Measurements from ENCODE around the gene MTG2.
A peak's percentile ranks its signal among the peaks of the same experiment; 100 is the strongest.

MTG2 gene

GRCh38 chr20:62222972-62223371 lies 40.1 kb downstream of the MTG2 start:
- DNase-seq: no peak

- DNase-seq: no peak
These were observed 40.7 kb downstream of the MTG2 start for GRCh38 chr20:62223571-62223970.

GRCh38 chr20:62224113-62224855 lies 41.5 kb downstream of the MTG2 start:
- DNase-seq: no peak

- DNase-seq: no peak
These were observed 42.2 kb downstream of the MTG2 start for GRCh38 chr20:62225026-62225425.

GRCh38 chr20:62225820-62226635 lies 43.2 kb downstream of the MTG2 start:
- DNase-seq: no peak

DNA sequence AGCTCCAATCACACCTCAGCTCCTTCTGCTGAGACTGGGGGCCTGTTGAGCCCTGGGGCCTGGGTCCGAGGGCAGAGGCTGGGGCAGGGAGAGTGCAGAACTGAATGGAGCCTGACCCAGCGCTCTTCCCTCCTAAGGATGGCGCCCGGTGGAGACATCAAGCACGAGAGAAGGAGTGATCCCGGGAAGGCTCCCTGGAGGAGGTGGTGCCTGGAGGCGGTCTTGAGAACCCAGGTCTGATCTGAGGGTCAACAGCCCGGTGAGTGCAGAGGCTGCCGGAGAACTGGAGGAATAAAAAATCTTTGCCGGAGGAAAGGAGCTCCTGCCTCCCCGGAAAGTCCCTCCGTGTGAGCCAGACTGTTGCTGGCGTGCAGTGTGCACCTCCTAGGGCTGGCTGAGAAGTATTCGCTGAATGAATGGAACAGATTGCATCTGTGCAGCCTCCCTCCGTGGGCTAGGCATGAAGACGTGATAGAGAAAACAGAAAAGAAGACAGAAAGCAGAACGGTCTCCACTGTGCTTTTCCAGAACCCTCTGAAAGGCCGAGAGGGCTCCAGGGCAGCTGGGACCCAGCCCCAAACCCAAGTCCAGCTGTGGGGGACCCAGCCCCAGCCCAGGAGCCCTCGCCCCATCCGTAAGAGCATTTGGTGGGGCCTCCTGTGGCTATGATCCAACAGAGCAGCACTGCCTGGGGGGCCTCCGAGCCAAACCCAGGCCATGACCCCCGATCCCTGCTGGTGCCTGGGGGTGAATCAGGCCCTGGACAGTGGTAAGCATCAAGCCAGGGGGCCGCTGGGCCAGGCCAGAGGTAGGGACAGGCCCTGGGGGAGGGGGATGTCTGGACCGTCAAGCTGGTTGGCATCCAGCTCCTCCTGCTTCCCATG lies 44.1 kb downstream of the MTG2 start:
- DNase-seq: no peak

- DNase-seq: no peak
These were observed 44.8 kb downstream of the MTG2 start for GRCh38 chr20:62227591-62227976.

- DNase-seq: peak; percentile 32
These were observed 45.4 kb downstream of the MTG2 start for GRCh38 chr20:62227977-62228958.

DNA sequence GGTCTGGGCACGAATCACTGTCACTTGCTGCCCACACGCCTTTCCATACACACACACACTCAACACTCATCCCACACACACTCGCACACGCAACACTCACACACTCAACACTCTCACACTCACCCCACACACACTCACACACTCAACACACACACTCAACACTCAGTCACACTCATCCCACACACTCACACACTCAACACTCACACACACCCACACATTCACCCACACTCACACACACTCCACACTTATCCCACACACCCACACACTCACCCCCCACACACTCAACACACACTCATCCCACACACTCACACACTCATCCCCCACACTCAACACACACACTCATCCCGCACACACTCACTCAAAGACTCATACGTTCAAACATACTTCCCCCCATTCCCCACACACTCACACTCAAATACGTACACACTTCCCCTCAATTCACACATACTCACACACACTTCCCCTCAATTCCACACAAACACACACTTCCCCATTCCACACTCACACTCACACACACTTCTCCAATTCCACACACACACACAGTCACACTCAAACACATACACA lies 46.2 kb downstream of the MTG2 start:
- no peak for DNase-seq

GRCh38 chr20:62229667-62230066 lies 46.8 kb downstream of the MTG2 start:
- no peak for DNase-seq

DNA sequence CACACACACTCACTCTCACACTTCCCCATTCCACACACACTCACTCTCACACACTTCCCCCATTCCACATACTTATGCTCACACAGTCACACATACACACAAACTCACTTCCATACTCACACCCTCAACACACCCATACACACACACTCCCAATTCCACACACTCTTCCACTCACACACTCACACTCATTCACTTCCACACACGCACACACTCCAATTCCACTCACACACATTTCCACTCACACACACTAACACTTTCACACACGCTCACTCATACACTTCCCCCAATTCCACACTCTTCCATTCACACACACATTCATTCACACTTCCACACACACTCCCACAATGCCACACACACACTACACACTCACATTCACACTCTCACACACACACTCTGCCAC lies 47.4 kb downstream of the MTG2 start:
- DNase-seq: no peak

DNA sequence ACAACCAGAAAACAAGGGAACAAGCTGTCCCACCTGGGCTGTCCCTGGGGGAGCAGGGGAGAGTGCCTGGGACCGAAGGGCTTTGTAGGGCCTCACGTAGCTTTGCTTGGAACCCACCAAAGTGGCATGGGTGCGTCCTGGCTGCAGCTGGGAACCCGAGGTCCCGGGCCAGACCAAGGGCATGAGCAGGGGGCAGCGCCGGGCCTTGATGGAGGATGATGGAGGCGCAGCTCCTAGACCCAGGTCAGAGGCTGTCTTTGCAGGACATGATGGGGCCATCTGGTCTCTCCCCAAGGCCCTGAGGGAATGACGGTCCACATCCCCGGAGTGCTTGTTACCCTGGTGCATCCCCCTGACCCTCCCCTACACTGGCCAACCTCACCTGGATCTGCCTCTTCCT lies 47.9 kb downstream of the MTG2 start:
- no peak for DNase-seq

- no peak for DNase-seq
These were observed 48.5 kb downstream of the MTG2 start for GRCh38 chr20:62231292-62231691.

DNA sequence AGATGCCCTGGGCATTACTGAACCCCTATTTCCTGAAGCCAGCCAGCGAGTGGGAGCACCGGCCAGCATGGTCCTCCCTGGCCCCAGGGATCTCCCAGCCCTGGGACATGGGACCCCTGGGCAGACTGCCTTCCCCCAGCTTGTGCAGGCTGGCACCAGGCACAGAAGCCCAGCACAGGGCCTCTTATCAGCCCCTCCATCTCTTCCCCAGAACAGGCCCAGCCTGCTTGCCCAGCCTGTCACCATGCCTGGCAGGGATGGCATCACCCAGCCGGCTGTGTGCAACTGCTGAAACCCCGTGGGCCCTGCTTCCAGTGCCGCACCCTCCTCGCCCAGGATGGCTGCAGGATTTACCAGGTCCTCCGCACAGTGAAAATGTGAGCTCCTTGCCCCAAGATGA lies 49.4 kb downstream of the MTG2 start:
- DNase-seq: no peak

GRCh38 chr20:62232770-62233645 lies 50.2 kb downstream of the MTG2 start:
- no peak for DNase-seq

DNA sequence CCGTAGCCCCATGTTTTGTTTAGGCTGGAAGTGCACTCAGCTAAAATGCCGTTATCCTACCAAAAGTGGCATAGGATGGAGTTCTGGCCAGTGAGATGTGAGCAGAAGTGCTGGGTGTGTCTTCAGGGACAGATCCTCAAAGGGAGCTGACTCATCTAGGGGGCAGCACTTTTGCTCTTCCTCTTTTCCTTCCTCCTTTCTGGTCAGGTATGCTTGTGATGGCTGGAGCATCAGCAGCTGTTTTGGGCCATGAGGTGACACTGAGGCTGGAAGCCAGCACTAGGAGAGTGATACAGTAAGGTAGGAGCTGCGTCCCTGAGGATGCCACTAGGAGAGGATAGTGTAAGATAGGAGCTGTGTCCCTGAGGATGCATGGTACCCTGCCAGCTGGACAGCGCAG lies 50.9 kb downstream of the MTG2 start:
- no peak for DNase-seq

DNA sequence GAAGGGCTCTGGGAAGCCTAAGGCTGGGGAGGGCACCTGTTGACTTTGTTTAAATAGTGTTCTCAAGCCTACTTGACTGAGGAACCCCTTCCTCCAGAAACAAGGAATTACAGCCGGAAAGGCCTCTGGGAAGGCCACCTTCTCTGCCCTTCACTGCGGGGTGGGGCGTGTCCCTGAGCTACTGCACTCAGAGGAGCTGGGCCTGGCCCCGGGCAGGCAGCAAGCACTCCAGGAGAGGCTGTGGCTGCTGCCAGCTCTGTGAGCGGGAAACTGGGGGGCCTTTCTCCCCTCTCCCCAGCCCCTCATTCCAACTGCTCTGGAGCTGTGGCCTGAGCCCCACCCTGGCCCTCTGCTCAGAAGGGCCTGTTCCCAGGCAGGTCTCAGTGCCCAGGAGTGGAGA lies 51.5 kb downstream of the MTG2 start:
- no peak for DNase-seq

GRCh38 chr20:62235001-62235776 lies 52.4 kb downstream of the MTG2 start:
- DNase-seq: no peak

DNA sequence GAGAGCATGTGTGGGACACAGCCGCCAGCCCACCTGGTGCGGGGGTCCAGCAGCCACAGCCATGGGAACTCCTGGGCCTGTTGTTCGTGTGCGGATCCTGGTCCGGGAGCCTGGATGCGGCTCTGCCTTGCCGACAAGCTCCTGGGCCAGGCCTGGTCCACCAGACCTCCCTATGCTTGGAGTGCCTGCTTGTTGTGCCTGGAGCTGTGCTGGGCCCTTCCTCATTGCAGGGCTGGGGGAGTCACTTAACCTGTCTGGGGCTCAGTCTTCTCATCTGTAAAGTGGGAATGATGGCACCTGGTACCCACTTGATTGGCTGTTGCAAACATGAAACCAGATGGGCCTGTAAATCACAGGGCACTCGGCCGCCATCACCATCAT lies 52.9 kb downstream of the MTG2 start:
- no peak for DNase-seq

DNA sequence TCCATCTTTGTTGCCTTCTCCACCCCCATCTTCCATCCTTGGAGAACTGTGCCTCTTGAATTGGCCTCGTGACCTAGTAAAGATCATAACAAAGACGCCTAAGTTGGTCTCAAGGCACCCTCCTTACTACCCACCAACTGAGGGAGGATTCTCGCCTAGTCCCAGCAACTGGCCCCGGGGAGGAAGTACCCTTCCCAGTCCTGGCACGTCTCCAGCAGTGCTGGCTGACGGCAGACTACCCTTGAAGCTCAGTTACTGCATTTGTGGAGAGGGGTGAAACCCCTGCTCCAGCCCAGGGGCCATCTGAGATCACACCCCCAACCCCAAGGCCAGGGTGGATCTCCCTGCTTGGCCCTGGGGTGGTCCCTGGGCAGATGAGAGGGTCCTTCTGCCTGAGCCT lies 53.4 kb downstream of the MTG2 start:
- no peak for DNase-seq

Measured in NCI-H69 (cell line).